ENCODE results near the gene TNS3. TPM values are rescaled to one million over a fixed set of nuclear protein-coding genes. Genes with fewer than 3 reads are reported as not detected.

The TNS3 gene
- total and polyA plus RNA-seq, 9 of the 15 experiments (the other 6 are each of a cell fraction or from before 2014, with no cell fraction given) = 0.20 TPM; not detected in 8

- no TSS peak for BruUV-seq (replicated peaks)
- Histone ChIP-seq H2AFZ (ENCODE audit: low read depth, low read length) (peak overlapping the region; percentile 85), H3K4me3 (no peak overlapping the region), H3K27me3 (ENCODE audit: control insufficient read depth in 2 of 2, insufficient read depth in 2 of 2, low read length in 2 of 2) (no peaks in the 10 kb centered on the region), H3K9me1 (ENCODE audit: control insufficient read depth, insufficient read depth, low read length) (peaks cover 4% of the 10 kb centered on the region), H3K4me1 (replicated peaks in 1 of 2; ENCODE audit: control insufficient read depth in 2 of 2, insufficient read depth in 2 of 2, low read length in 2 of 2) (peaks cover 17 to 31% of the 10 kb centered on the region in 2 experiments), H4K20me1 (replicated peaks; ENCODE audit: control insufficient read depth, insufficient read depth, low read length) (no peaks in the 10 kb centered on the region), H3K27ac (ENCODE audit: extremely low read depth, low read depth, low read length) (peak overlapping the region; percentile 59; the same call in 2 of the 3 replicates), H3K9ac (ENCODE audit: insufficient read depth in 1 of 2, low read depth in 2 of 2, low read length in 2 of 2) (no peak overlapping the region; a peak in 1 of 4 replicates), H3K79me2 (ENCODE audit: control insufficient read depth, insufficient read depth, low read length) (no peaks in the 10 kb centered on the region), H3K36me3 (ENCODE audit: control insufficient read depth, insufficient read depth, low read length) (no peaks in the 10 kb centered on the region), H3K4me2 (ENCODE audit: insufficient read depth, low read length) (peak overlapping the region; percentile 67), H3K9me3 (replicated peaks; ENCODE audit: control insufficient read depth, insufficient read depth, low read depth, low read length) (no peaks in the 10 kb centered on the region)
- peak; percentile 66 for FAIRE-seq
- in situ Hi-C loops (cut with MboI) = no loop called here
- DNase-seq (ENCODE audit: extremely low read depth in 1 of 4, low spot score in 3 of 4) = peak; percentile 88 to 90 (median 90)
- WGBS (ENCODE audit: insufficient coverage, low coverage, missing lambda C conversion rate) = 0% methylated on average over 5 of the region's 11 CpGs
- CTCF ChIA-PET (ENCODE audit: low intra/inter-chr PET ratio) = no interaction called here
- POLR2A ChIA-PET = interaction anchor here (0.6 to 2.3 kb wide), 3 partner anchors 10 to 851 kb away, joined by 3 to 12 read pairs (median 3); no protein-coding TSS in a partner anchor
- intact Hi-C loops (cut with micrococcal nuclease) = loop anchor here (1.0 kb wide), 2 partner anchors 9 to 1311 kb away; no protein-coding TSS in a partner anchor
- peak; percentile 93 for ATAC-seq
- TF ChIP-seq SMARCE1 (IDR thresholded peaks at IDR 0.05) (0 out of 2 replicates have a peak, but pooled peaks have one; percentile 19), PBX2 (CRISPR knock-in tag; IDR thresholded peaks at IDR 0.05; ENCODE audit: low read depth) (no peak), PBX2 (tag; conservative IDR thresholded peaks at IDR 0.05; ENCODE audit: low read depth) (peak; percentile 46; the same call in 1 of the 2 replicates), ZC3H8 (IDR thresholded peaks at IDR 0.05) (no peak), MAZ (CRISPR knock-in tag; conservative IDR thresholded peaks at IDR 0.05 in 1 of 2, IDR thresholded peaks at IDR 0.05 in 1 of 2) (peak in 1 of 2 experiments; percentile 21; a peak in 1 of 4 replicates), FOXK2 (conservative IDR thresholded peaks at IDR 0.05 in 1 of 2, IDR thresholded peaks at IDR 0.05 in 1 of 2; ENCODE audit: low read depth in 2 of 2) (0 out of 4 replicates have a peak, but pooled peaks of 1 of the 2 experiments have one; percentile 13), EGR1 (conservative IDR thresholded peaks at IDR 0.05) (peak; percentile 51), EHMT2 (IDR thresholded peaks at IDR 0.05) (peak; percentile 61; the same call in 1 of the 2 replicates), L3MBTL2 (IDR thresholded peaks at IDR 0.05) (0 out of 2 replicates have a peak, but pooled peaks have one; percentile 24), ZNF23 (CRISPR knock-in tag; IDR thresholded peaks at IDR 0.05) (no peak), ZNF263 (CRISPR knock-in tag; IDR thresholded peaks at IDR 0.05; ENCODE audit: borderline replicate concordance) (peak; percentile 58; the same call in 1 of the 2 replicates), NR4A1 (CRISPR knock-in tag; IDR thresholded peaks at IDR 0.05) (no peak), NR4A1 (tag; IDR thresholded peaks at IDR 0.05) (no peak), SETDB1 (IDR thresholded peaks at IDR 0.05; ENCODE audit: low read length) (no peak), ARHGAP35 (IDR thresholded peaks at IDR 0.05; ENCODE audit: partially characterized antibody) (no peak), YY1 (IDR thresholded peaks at IDR 0.05; ENCODE audit: borderline replicate concordance in 1 of 3, control insufficient read depth in 1 of 3, extremely low read depth in 1 of 3, insufficient read depth in 3 of 3, insufficient read length in 1 of 3, insufficient replicate concordance in 2 of 3, low read depth in 1 of 3, low read length in 2 of 3) (peak in 2 of 3 experiments; percentile 63 to 78), HDGF (IDR thresholded peaks at IDR 0.05) (peak; percentile 95), RUNX1 (IDR thresholded peaks at IDR 0.05; ENCODE audit: low read depth) (no peak)
- TF ChIP-seq, protein P1, sequence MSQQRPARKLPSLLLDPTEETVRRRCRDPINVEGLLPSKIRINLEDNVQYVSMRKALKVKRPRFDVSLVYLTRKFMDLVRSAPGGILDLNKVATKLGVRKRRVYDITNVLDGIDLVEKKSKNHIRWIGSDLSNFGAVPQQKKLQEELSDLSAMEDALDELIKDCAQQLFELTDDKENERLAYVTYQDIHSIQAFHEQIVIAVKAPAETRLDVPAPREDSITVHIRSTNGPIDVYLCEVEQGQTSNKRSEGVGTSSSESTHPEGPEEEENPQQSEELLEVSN (IDR thresholded peaks at IDR 0.05; ENCODE audit: borderline replicate concordance in 1 of 2, extremely low read depth in 1 of 2, insufficient read depth in 1 of 2, insufficient read length in 1 of 2, low read depth in 1 of 2, low read length in 1 of 2, poor library complexity in 1 of 2, severe bottlenecking in 1 of 2) = peak; percentile 51 to 68
Measured at GRCh38 chr7:47228386-47229014, 353.4 kb downstream of the TNS3 start.
